ENCODE measurements around the gene EXPH5. TPM values are rescaled to one million over a fixed set of nuclear protein-coding genes. Genes with fewer than 3 reads are reported as not detected.

The EXPH5 gene
- total and polyA plus RNA-seq, 12 donors = 0.10 to 8.4 (median 1.3) TPM

DNA sequence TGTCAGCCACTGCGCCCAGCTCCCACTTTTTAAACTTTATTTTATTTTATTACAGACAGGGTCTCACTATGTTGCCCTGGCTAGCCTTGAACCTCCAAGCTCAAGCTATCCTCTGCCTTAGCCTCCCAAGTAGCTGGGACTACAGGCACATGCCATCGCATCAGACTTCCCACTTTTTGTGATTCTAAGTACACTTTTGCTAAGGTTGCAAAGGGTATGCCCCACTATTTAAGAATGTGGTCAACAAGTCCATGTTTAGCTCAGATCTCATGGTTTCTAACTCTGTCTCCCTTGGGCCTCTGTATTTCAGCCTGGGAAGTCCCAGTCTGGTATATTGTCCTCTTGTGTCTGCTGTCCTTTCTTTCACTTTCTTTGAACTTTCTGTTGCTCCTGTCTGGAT lies 35.3 kb downstream of the EXPH5 start:
- H3K36me3 ChIP-seq = no peaks in the 10 kb centered on the region
- intact Hi-C loops (cut with DNase I) = no loop called here
- TF ChIP-seq, protein P1, sequence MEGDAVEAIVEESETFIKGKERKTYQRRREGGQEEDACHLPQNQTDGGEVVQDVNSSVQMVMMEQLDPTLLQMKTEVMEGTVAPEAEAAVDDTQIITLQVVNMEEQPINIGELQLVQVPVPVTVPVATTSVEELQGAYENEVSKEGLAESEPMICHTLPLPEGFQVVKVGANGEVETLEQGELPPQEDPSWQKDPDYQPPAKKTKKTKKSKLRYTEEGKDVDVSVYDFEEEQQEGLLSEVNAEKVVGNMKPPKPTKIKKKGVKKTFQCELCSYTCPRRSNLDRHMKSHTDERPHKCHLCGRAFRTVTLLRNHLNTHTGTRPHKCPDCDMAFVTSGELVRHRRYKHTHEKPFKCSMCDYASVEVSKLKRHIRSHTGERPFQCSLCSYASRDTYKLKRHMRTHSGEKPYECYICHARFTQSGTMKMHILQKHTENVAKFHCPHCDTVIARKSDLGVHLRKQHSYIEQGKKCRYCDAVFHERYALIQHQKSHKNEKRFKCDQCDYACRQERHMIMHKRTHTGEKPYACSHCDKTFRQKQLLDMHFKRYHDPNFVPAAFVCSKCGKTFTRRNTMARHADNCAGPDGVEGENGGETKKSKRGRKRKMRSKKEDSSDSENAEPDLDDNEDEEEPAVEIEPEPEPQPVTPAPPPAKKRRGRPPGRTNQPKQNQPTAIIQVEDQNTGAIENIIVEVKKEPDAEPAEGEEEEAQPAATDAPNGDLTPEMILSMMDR (IDR thresholded peaks at IDR 0.05) = no peak
- H3K27ac ChIP-seq = no peak overlapping the region
- H3K4me3 ChIP-seq = no peak overlapping the region
- no peaks in the 10 kb centered on the region for H3K9me3 ChIP-seq
- no peak for DNase-seq
- no peak for ATAC-seq
- H3K27me3 ChIP-seq = no peaks in the 10 kb centered on the region
- 91 to 96% methylated on average over 2 of the region's 2 CpGs for whole genome bisulfite sequencing, 2 donors
- peaks cover 0 to 4% (median 0%) of the 10 kb centered on the region in 9 donors for H3K4me1 ChIP-seq

DNA sequence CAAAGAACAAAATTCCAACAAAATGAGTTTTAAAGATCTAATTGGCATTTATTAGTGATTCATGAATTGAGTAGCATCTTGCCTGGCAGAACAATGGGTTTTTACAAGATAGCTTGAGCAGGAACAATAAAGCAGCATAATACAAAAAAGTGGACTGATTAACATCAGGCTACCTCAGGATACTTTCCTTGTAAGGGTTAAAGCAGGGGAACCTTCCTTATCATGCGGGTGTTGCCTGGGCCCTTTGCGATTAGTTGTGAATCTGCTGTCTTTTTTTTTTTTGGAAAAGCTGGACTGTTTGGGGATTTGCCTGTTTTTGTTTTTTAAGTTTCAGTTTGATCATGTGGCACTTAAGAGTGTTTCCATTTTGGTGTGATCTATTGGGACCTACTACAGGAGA lies 37.5 kb downstream of the EXPH5 start:
- TF ChIP-seq, protein P1 (IDR thresholded peaks at IDR 0.05) = no peak
- Histone ChIP-seq H3K4me3 (no peak overlapping the region), H3K27me3 (no peaks in the 10 kb centered on the region), H3K27ac (no peak overlapping the region), H3K4me1 (peaks cover 0 to 13% (median 3%) of the 10 kb centered on the region in 9 donors), H3K9me3 (no peaks in the 10 kb centered on the region), H3K36me3 (no peaks in the 10 kb centered on the region)
- ATAC-seq (no peak), DNase-seq (no peak)
- WGBS, 2 donors = 44 to 45% methylated on average over 2 of the region's 2 CpGs
- intact Hi-C loops (cut with DNase I) = no loop called here

DNA sequence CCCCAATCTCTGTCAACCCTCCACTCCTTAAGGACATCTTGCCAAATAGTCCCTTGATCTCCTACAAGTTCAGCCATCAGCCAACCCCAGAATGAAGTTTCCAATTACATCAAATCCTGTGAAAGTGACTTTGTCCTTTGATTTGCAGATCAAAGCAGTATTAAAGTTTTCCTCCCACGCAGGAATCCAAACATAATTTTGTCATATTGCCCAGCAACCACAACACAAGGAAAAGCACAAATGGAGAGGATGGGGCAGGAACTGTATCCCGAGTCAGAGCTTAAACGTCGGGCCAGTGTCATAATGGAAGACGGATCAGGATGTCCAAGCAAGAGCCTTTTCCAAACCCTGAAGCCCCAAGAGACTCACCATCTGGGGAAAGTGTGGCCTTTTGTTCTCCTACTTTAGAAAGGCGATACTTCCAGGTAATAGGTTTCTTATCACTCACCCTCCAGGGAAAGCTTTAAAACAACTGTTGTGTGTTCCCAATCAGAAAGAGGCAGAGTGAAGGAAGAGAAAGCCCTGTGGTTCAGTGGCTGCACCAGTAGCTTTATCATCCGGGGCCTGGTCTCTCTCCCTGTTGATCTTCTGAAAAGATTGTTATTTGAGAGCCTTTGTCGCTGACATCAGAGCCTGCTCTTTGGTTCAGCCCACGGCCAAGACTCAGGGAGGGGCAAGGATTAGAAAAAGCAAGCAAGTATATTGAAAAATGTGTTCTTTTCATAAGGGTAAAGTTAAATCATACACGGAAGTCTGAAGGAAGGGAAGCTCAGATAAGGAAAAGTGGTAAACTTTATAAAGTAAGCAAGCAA lies 41.7 kb downstream of the EXPH5 start:
- intact Hi-C loops (cut with DNase I) = no loop called here
- peak in 1 of 8 donors; percentile 22 for ATAC-seq

DNA sequence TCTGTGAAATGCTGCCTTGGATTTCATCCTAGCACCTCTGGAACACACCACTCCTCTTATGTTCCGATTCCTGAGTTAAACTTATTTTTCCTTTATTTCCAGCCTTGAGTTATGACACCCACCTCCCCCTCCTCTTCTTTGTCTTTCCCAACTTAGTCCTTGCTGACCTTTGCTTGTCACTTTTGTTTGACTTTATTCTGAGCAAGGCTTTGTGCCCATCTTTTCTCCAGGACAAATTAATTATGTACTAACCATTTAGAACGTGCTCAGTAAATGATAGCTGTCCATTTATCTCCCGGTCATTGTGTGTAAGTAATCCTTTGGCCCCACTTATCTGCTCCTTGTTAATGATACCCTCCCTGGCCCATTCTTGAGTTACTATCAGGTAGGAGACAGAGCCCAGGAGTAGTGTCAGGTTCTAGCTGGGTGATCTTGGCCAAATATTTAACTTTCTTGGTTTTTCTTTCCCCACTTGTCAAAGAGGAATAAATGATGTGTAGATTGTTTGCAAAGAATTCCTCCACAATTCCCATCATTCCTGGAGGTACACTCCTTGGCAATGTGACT lies 44.2 kb downstream of the EXPH5 start:
- no peak overlapping the region for H3K27ac ChIP-seq
- no peak overlapping the region for H3K4me3 ChIP-seq
- H3K27me3 ChIP-seq = no peaks in the 10 kb centered on the region
- no peaks in the 10 kb centered on the region for H3K36me3 ChIP-seq
- H3K4me1 ChIP-seq = peaks cover 0 to 11% (median 3%) of the 10 kb centered on the region in 9 donors
- TF ChIP-seq, protein P1 (IDR thresholded peaks at IDR 0.05) = no peak
- DNase-seq (no peak), ATAC-seq (no peak)
- intact Hi-C loops (cut with DNase I) = no loop called here
- no peaks in the 10 kb centered on the region for H3K9me3 ChIP-seq
- WGBS, 2 donors = 56 to 64% methylated on average over 3 of the region's 3 CpGs

More for the DNA sequence above, 41.7 kb downstream of the EXPH5 start:
- DNase-seq = no peak
- no peaks in the 10 kb centered on the region for H3K36me3 ChIP-seq
- H3K27ac ChIP-seq = no peak overlapping the region
- TF ChIP-seq, protein P1 (IDR thresholded peaks at IDR 0.05) = no peak
- no peaks in the 10 kb centered on the region for H3K27me3 ChIP-seq
- no peak overlapping the region for H3K4me3 ChIP-seq
- whole genome bisulfite sequencing, 2 donors = 46 to 54% methylated on average over 10 of the region's 10 CpGs
- peaks cover 0 to 11% (median 3%) of the 10 kb centered on the region in 9 donors for H3K4me1 ChIP-seq
- no peaks in the 10 kb centered on the region for H3K9me3 ChIP-seq
